ENCODE measurements around the gene OTUD7B. TPM values are rescaled to one million over a fixed set of nuclear protein-coding genes. Genes with fewer than 3 reads are reported as not detected.

Gene OTUD7B
- total and polyA plus RNA-seq, 2 of the 8 experiments (the other 6 are each of a cell fraction or from before 2014, with no cell fraction given): 4.2 to 21.5 TPM

GRCh38 chr1:149888247-149888998 is 122.1 kb downstream of the OTUD7B start (continued):
- TF ChIP-seq ATF3 (IDR thresholded peaks at IDR 0.05; ENCODE audit: insufficient read depth, low read depth, low read length) (no peak), SP4 (IDR thresholded peaks at IDR 0.05; ENCODE audit: low read length) (no peak; the same call in 1 of the 2 replicates), TAF1 (IDR thresholded peaks at IDR 0.05; ENCODE audit: low read depth, low read length) (peak; percentile 87), EZH2 (IDR thresholded peaks at IDR 0.05; ENCODE audit: low read depth, low read length, severe bottlenecking) (no peak), ASH2L (IDR thresholded peaks at IDR 0.05; ENCODE audit: low read length) (peak; percentile 90), TAF7 (optimal IDR thresholded peaks at IDR 0.05; ENCODE audit: borderline replicate concordance, low read depth, low read length) (peak; percentile 15), KDM4A (IDR thresholded peaks at IDR 0.05; ENCODE audit: low read depth, low read length, severe bottlenecking) (no peak), GABPA (IDR thresholded peaks at IDR 0.05; ENCODE audit: borderline replicate concordance, insufficient read depth, low read length) (no peak), BACH1 (IDR thresholded peaks at IDR 0.05; ENCODE audit: low read length) (no peak), SUZ12 (IDR thresholded peaks at IDR 0.05; ENCODE audit: low read length) (no peak), RXRA (IDR thresholded peaks at IDR 0.05; ENCODE audit: insufficient read depth, low read depth, low read length) (no peak), MAFK (IDR thresholded peaks at IDR 0.05; ENCODE audit: low read depth, low read length) (no peak), EGR1 (IDR thresholded peaks at IDR 0.05; ENCODE audit: borderline replicate concordance, low read depth, low read length) (no peak; the same call in 1 of the 2 replicates), NANOG (IDR thresholded peaks at IDR 0.05; ENCODE audit: insufficient read depth, low read depth, low read length, poor library complexity, severe bottlenecking) (no peak), RFX5 (IDR thresholded peaks at IDR 0.05; ENCODE audit: borderline replicate concordance, low read depth, low read length) (no peak), EP300 (IDR thresholded peaks at IDR 0.05; ENCODE audit: borderline replicate concordance in 1 of 2, low read depth in 2 of 2, low read length in 2 of 2) (0 out of 3 replicates have a peak, but pooled peaks of 1 of the 2 experiments have one; percentile 68), POLR2AphosphoS5 (IDR thresholded peaks at IDR 0.05; ENCODE audit: low read depth, low read length) (peak; percentile 96)

Data from H1 (cell line).